Measurements from ENCODE around the gene DUSP3.
"Not testable (repeated sequence)": the region's sequence is repeated elsewhere in the genome, so short reads cannot be mapped to it uniquely, and the experiment has no call there.

Gene DUSP3

GRCh38 chr17:43800736-43801135 lies 22.0 kb upstream of the DUSP3 start:
- DNase-seq, result no peak

GRCh38 chr17:43799047-43799446 lies 20.3 kb upstream of the DUSP3 start:
- no peak for DNase-seq

GRCh38 chr17:43798024-43798423 lies 19.2 kb upstream of the DUSP3 start:
- not testable (repeated sequence) for DNase-seq

- not testable (repeated sequence) for DNase-seq
Measured at GRCh38 chr17:43792668-43793067, 13.9 kb upstream of the DUSP3 start.

GRCh38 chr17:43791589-43791988 lies 12.8 kb upstream of the DUSP3 start:
- DNase-seq, result no peak

- no peak for DNase-seq
Measured at GRCh38 chr17:43790311-43790940, 11.6 kb upstream of the DUSP3 start.

- DNase-seq, result no peak
Measured at GRCh38 chr17:43789482-43789881, 10.7 kb upstream of the DUSP3 start.

- no peak for DNase-seq
Measured at GRCh38 chr17:43788540-43788939, 9.8 kb upstream of the DUSP3 start.

- DNase-seq, result no peak
Measured at GRCh38 chr17:43787728-43788127, 9.0 kb upstream of the DUSP3 start.

GRCh38 chr17:43784628-43785101 lies 5.9 kb upstream of the DUSP3 start:
- no peak for DNase-seq

GRCh38 chr17:43784068-43784467 lies 5.3 kb upstream of the DUSP3 start:
- DNase-seq, result no peak

GRCh38 chr17:43782913-43783680 lies 4.3 kb upstream of the DUSP3 start:
- DNase-seq, result no peak

GRCh38 chr17:43780135-43780534 lies 1.4 kb upstream of the DUSP3 start, which contains the start of gene CFAP97D1:
CFAP97D1 (plus strand) TSS chr17:43780435; CDS start chr17:43780463, 28 bp downstream.
- DNase-seq, result no peak

GRCh38 chr17:43779145-43780125 lies 658 bp upstream of the DUSP3 start:
- DNase-seq, result no peak

GRCh38 chr17:43774304-43775250 lies 4.2 kb downstream of the DUSP3 start:
- DNase-seq, result no peak

GRCh38 chr17:43772877-43773648 lies 5.7 kb downstream of the DUSP3 start:
- DNase-seq, result no peak

GRCh38 chr17:43771463-43771862 lies 7.3 kb downstream of the DUSP3 start:
- DNase-seq, result no peak

- DNase-seq, result no peak
Measured at GRCh38 chr17:43770957-43771356, 7.8 kb downstream of the DUSP3 start.

- DNase-seq, result no peak
Measured at GRCh38 chr17:43769859-43770258, 8.9 kb downstream of the DUSP3 start.

GRCh38 chr17:43769426-43769825 lies 9.4 kb downstream of the DUSP3 start:
- no peak for DNase-seq

GRCh38 chr17:43768943-43769342 lies 9.8 kb downstream of the DUSP3 start:
- DNase-seq, result no peak

All from T-helper 9 cell (primary cell).